GM18507 (cell line): ENCODE data around the gene KXD1.
"Not testable (repeated sequence)": the region's sequence is repeated elsewhere in the genome, so short reads cannot be mapped to it uniquely, and the experiment has no call there.

Experiments used
- DNase-seq: peaks from one replicate; pipeline ENCODE4 v3.0.0; 2011; ENCODE audit warnings: low read depth; ENCODE audit not compliant: insufficient read length; ENCODE audit errors: extremely low spot score
- FAIRE-seq: peaks from 2 replicates; lab custom pipeline; 2011; peaks lifted over from hg19 to GRCh38; lab: Jason Lieb, UNC

KXD1 gene

GRCh38 chr19:18571564-18572344 is 14.1 kb downstream of the KXD1 start, which contains the start of gene UBA52:
Gene UBA52, plus strand, starts transcription at chr19:18571857. Its CDS starts 1,444 bp downstream, at chr19:18573301.
- FAIRE-seq (peak; percentile 98), DNase-seq (peak; percentile 83)

DNA sequence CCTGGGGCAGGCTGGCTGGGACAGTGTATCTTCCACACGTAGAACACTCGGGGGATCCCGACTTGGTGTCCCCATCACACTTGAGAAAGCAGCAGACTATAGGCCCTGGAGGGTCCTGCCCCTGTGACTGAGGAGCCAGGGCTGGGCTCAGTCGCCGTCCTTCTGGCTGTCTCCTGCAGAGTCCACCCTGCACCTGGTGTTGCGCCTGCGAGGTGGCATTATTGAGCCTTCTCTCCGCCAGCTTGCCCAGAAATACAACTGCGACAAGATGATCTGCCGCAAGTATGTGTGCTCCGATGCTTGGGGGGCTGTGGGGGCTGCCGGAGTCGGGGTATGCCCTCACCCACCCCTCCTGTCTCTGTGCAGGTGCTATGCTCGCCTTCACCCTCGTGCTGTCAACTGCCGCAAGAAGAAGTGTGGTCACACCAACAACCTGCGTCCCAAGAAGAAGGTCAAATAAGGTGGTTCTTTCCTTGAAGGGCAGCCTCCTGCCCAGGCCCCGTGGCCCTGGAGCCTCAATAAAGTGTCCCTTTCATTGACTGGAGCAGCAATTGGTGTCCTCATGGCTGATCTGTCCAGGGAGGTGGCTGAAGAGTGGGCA is 17.1 kb downstream of the KXD1 start:
- FAIRE-seq, result no peak

GRCh38 chr19:18576383-18576782 is 18.7 kb downstream of the KXD1 start:
- FAIRE-seq (no peak), DNase-seq (no peak)

More for the DNA sequence above, 17.1 kb downstream of the KXD1 start:
- DNase-seq, result no peak

GRCh38 chr19:18577365-18577914 is 19.8 kb downstream of the KXD1 start:
- no peak for DNase-seq
- FAIRE-seq, result no peak

DNA sequence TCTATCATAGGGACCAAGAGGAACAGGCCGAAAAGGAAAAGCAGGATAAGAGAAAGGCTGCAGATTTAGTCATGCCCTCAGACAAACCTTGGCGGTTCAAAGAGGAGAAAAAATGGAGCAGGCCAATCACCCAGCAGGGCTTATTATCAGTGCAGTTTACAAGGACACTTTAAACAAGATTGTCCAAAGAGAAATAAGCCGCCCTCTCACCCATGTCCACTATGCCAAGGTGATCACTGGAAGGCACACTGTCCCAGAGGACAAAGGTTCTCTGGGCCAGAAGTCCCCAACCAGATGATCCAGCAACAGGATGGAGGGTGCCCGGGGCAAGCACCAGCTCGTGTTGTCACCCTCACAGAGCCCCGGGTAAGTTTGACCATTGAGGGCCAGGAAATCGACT is 22.6 kb downstream of the KXD1 start:
- FAIRE-seq (no peak), DNase-seq (no peak)

DNA sequence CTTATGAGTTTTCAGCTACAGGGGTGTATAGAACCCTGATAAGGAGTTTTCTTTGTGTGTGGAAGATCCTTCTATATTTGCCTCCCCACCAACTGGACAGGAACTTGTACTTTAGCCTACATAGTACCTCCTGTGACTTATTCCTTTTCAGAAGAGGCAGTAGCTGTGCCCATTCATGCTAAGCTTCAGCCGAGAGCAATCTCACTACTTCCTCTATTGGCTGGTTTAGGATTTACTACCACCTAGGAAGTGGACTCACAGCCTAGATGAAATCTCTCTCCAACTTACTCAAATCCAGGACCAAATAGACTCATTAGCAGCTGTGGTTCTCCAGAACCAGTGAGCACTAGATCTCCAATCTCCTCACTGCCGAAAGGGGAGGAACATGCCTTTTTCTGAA is 28.6 kb downstream of the KXD1 start:
- no peak for FAIRE-seq
- DNase-seq, result no peak

GRCh38 chr19:18587561-18587960 is 29.9 kb downstream of the KXD1 start:
- no peak for FAIRE-seq
- no peak for DNase-seq

GRCh38 chr19:18587962-18588610 is 30.4 kb downstream of the KXD1 start:
- FAIRE-seq (no peak), DNase-seq (no peak)

GRCh38 chr19:18588611-18589379 is 31.1 kb downstream of the KXD1 start, which contains the start of gene REX1BD:
Gene REX1BD, plus strand, starts transcription at chr19:18588798. Its CDS starts 4 bp downstream, at chr19:18588802.
- DNase-seq, result peak; percentile 73
- peak; percentile 78 for FAIRE-seq

DNA sequence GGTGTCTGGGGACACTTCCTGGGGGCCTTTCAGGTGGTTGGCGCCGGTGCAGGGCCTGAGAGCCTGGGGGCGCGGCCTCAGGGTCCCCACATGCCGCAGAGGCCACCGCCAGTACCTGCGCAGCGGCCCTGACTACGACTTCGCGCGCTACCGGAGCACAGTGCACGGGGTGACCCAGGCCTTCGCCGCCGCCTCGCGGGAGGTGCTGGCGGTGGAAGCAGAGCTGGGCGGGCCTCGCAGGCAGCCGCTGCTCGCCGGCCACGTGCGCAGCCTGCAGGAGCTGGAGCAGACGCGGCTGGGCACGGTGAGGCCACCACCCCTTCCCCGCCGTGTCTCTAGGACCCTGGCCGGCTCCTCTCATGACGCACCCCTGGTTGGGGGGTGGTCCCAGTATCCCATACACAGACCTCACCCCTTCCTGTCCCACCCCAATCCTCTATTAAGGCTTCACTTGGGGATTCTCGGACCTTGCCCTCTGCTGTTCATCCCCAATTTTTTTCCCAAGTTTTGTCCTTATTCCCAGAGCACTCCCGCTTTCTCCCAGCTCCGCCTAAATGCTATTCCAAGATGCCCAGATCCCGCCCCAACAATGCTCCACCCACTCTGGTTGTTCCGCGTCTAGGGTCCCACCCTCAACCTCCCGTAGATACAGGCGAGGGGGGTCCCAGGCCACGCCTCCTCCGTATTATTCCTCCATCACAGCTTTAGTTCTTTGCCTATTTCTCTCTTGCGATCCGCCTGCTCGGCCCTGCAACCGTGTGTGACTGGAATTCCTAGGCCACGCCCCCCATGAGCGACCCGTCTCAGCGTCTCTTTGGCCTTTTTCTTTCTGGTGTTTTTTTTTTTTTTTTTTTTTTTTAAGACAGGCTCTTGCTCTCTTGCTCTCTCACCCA is 32.0 kb downstream of the KXD1 start:
- DNase-seq (no peak), FAIRE-seq (peak; percentile 54)

DNA sequence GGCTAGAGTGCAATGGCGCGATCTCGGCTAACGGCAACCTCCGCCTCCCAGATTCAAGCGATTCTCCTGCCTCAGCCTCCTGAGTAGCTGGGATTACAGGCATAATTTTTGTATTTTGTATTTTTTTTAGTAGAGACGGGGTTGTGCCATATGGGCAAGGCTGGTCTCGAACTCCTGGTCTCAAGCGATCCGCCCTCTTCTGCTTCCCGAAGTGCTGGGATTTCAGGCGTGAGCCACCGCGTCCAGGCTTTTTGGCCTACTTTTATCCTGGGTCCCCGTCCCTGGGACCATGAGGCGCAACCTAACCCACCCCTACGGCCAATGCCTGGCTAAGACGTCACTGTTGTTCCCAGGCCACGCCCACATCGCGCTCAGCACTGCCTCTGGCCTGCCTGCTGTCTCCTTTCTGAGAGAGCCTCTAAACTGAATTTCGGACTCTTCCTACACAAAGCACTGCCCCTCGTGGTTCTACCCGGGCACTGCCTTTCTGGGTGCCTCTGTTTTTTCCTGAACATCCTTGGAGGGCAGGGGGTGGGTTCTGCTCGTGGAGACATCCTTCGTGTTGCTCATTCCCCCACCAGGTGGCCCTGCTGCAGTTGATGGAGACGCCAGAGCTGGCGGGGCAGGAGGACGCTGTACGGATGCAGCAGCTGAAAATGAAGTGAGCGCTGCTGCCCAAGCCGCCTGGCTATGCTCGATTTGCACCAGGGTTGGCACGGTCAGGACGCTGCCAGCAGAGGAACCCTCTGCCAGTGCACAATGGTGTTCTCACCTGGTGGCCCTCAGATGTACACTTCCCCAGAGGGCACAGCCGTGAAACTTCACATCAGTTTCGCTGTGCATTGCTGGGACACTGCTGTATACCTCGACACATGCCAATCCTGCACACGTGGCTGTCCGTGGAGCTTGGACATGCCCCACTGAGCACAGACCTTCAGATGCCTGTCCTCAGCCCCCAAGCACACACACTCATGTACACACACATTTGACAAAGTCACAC is 32.9 kb downstream of the KXD1 start:
- DNase-seq (no peak), FAIRE-seq (no peak)

DNA sequence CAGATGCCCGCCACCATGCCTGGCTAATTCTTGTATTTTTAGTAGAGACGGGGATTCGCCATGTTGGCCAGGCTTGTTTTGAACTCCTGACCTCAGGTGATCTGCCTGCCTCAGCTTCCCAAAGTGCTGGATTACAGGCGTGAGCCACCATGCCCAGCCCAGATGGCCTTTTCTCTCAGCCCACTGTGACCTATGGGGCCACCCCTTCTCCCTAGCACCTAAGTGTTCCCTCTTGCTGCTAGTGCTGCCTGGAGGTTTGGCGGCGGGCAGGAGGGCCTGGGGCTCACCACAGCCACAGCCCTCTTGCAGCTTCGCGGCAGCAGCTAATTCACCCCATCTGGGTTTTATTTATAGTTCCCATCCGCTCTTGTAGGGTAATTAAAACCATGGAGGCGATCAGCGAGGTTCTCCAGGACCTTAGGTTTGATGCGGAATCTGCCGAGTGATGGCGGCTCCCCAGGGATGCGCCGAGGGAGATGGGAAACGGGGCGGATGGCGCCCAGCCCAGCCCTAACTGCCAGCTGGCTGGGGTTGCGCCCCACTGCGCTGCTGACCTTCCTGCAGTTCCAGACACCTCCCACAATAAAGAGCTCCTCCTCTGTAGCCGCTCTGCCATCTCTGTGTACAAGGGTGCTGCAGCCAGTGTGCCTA is 34.2 kb downstream of the KXD1 start:
- FAIRE-seq, result no peak
- no peak for DNase-seq

GRCh38 chr19:18592732-18593131 is 35.1 kb downstream of the KXD1 start:
- not testable (repeated sequence) for DNase-seq, FAIRE-seq

- no peak for FAIRE-seq
- DNase-seq, result no peak
These were observed 35.9 kb downstream of the KXD1 start for GRCh38 chr19:18593367-18594095.

DNA sequence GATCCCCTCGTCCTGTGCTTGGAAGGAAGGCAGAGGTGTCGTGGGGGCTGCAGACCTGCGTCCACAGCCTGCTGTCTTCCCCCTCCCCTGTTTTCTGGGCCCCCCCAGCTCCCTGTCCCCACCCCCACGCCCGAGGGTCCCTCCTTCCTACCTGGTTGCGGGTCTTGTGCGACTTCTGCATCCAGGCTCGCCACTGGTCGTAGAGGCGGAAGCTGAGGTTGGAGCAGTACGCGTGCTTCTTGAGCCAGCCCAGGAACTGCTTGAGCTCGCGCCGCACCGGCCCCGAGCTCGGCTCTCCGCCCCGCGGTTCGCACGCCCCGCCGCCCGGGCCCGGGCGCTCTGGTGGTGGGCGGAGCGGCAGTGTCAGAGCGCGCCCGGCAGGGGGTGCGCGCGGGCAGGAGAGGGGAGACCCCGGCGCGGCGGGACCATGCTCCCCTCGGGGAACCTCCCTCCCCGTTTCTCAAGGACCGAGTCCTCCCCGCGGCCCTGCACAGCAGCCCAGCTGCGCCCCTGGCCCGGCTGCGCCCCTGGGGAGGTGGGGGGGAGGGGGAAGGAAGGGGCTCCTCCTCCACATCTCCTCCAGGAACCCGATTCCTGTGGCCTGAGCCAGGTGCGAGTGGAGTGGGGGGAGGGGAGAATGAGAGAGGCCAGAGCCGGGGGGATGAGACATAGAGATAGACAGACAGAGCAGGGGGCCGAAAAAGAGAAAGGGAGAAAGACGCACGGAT is 36.6 kb downstream of the KXD1 start:
- FAIRE-seq, result peak; percentile 71

More for the DNA sequence above, 36.6 kb downstream of the KXD1 start:
- DNase-seq, result peak; percentile 86
